MCF 10A (cell line): Measurements from ENCODE around the gene CDCA4. TPM values are rescaled to one million over a fixed set of nuclear protein-coding genes. Genes with fewer than 3 reads are reported as not detected.
A peak's percentile ranks its signal among the peaks of the same experiment; 100 is the strongest.

Source experiments
- BruUV-seq: library from RNA; stranded (reverse); fragments of 400-500 nt; replicated peaks from 2 replicates; lab custom pipeline; 2021; lab: Mats Ljungman, UMichigan
- CTCF ChIA-PET: fragments of 300-600 bp; sonication (Branson Sonifier 250); formaldehyde crosslinking; extraction: SDS; loops from one replicate; lab custom pipeline; 2021; ENCODE audit warnings: antibody characterized with exemption, inconsistent platforms; lab: Yijun Ruan, JAX
- POLR2A ChIA-PET: fragments of 300-600, 350-650 bp; sonication (Branson Sonifier 250); formaldehyde crosslinking; extraction: SDS; loops from one replicate; lab custom pipeline; 2020; ENCODE audit warnings: antibody characterized with exemption, inconsistent platforms; lab: Yijun Ruan, JAX
- DNase-seq: peaks from one replicate; pipeline ENCODE4 v3.0.0-alpha.2; 2018; ENCODE audit not compliant: unreplicated experiment
- H3K27ac Mint-ChIP-seq: one replicate; pipeline ENCODE4 v1.8.0; 2022; ENCODE audit warnings: mild to moderate bottlenecking, low read depth, mixed read lengths; ENCODE audit not compliant: unreplicated experiment
- H3K27me3 Mint-ChIP-seq: one replicate; pipeline ENCODE4 v1.8.0; 2022; ENCODE audit warnings: mixed read lengths; ENCODE audit not compliant: insufficient read depth, unreplicated experiment
- H3K36me3 Mint-ChIP-seq: one replicate; pipeline ENCODE4 v1.8.0; 2022; ENCODE audit warnings: mild to moderate bottlenecking, moderate library complexity, mixed read lengths; ENCODE audit not compliant: insufficient read depth, unreplicated experiment
- H3K4me1 Mint-ChIP-seq: one replicate; pipeline ENCODE4 v1.8.0; 2022; ENCODE audit warnings: mixed read lengths; ENCODE audit not compliant: insufficient read depth, unreplicated experiment
- H3K4me3 Mint-ChIP-seq: one replicate; pipeline ENCODE4 v1.8.0; 2022; ENCODE audit warnings: mild to moderate bottlenecking, moderate library complexity, mixed read lengths; ENCODE audit not compliant: unreplicated experiment
- H3K9me3 Mint-ChIP-seq: one replicate; pipeline ENCODE4 v1.8.0; 2022; ENCODE audit warnings: mixed read lengths; ENCODE audit not compliant: unreplicated experiment
- intact Hi-C: fragments of 100-400 bp; cut with micrococcal nuclease; formaldehyde crosslinking; loops from 2 replicates; pipeline ENCODE4 v1.14.1; 2022
- total RNA-seq: library from RNA; stranded (reverse); gene quantifications from 2 replicates; pipeline ENCODE4 v1.2.3, GENCODE V29; 2022
- TF ChIP-seq, protein P1 (sequence below): fragments of 200-600 bp; IDR thresholded peaks from one replicate; pipeline ENCODE4 v1.8.0; 2022; ENCODE audit warnings: antibody characterized with exemption, mild to moderate bottlenecking; ENCODE audit not compliant: unreplicated experiment

The CDCA4 gene
- total RNA-seq, 1 experiment from 2014 or later: 33.0 TPM

DNA sequence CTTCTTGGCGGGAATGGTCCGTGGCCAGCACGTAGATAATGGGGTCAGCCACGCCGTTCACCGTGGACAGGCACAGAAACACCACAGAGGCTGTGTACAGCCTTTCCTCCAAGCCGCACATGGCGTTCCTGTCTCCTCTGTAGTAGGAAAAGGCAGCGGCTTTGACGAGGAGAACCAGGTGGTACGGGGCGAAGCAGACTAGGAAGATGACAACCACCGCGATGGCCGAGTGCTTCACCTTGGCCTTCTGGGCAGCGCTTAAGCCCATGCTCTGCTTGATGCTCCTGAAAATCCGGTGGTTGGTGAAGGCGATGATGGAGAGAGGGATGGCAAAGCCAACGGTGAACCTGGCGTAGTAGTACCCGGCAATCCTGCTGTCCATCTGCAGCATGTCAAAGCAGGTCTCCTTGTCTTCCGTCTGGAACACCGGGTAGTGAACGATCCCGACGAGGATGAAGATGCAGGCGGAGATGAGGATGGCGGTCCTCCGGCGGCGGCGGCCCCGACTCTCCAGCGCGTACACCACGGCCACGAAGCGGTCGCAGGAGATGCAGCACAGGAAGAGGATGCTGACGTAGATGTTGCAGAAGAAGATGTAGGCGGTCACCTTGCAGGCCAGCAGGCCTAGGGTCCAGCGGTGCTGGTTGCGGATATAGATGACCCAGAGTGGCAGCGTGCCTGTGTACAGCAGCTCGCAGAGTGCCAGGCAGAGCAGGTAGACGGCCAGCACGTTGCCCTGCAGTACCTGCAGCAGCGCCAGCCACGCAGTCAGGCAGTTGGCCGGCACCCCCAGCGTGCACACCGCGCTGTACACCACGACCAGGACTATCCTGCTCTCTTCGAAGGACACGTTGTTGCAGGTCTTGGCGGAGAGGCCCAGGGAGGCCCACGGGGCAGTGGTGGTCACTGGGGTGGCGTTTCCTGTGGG is 30.6 kb upstream of the CDCA4 start:
- POLR2A ChIA-PET: no interaction called here

GRCh38 chr14:105050551-105050897 is 29.6 kb upstream of the CDCA4 start:
- Mint-ChIP-seq H3K4me1 (no peaks in the 10 kb centered on the region), H3K4me3 (no peak overlapping the region), H3K27me3 (peaks cover 6% of the 10 kb centered on the region), H3K36me3 (no peaks in the 10 kb centered on the region), H3K9me3 (no peaks in the 10 kb centered on the region), H3K27ac (no peak overlapping the region)
- CTCF ChIA-PET: interaction anchor here (0.9 kb wide), 1 partner anchor 66 kb away, joined by 3 read pairs; no protein-coding TSS in a partner anchor
- no TSS peak for BruUV-seq
- intact Hi-C loops: no loop called here
- peak; percentile 73 for DNase-seq
- POLR2A ChIA-PET: no interaction called here
- TF ChIP-seq, protein P1, sequence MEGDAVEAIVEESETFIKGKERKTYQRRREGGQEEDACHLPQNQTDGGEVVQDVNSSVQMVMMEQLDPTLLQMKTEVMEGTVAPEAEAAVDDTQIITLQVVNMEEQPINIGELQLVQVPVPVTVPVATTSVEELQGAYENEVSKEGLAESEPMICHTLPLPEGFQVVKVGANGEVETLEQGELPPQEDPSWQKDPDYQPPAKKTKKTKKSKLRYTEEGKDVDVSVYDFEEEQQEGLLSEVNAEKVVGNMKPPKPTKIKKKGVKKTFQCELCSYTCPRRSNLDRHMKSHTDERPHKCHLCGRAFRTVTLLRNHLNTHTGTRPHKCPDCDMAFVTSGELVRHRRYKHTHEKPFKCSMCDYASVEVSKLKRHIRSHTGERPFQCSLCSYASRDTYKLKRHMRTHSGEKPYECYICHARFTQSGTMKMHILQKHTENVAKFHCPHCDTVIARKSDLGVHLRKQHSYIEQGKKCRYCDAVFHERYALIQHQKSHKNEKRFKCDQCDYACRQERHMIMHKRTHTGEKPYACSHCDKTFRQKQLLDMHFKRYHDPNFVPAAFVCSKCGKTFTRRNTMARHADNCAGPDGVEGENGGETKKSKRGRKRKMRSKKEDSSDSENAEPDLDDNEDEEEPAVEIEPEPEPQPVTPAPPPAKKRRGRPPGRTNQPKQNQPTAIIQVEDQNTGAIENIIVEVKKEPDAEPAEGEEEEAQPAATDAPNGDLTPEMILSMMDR: no peak

More for the DNA sequence above, 30.6 kb upstream of the CDCA4 start:
- H3K27ac Mint-ChIP-seq: no peak overlapping the region
- no peaks in the 10 kb centered on the region for H3K36me3 Mint-ChIP-seq
- intact Hi-C loops: no loop called here
- no peak for DNase-seq
- H3K4me1 Mint-ChIP-seq: no peaks in the 10 kb centered on the region
- peaks cover 10% of the 10 kb centered on the region for H3K27me3 Mint-ChIP-seq
- no peak overlapping the region for H3K4me3 Mint-ChIP-seq
- TF ChIP-seq, protein P1: no peak
- BruUV-seq: no TSS peak
- no peaks in the 10 kb centered on the region for H3K9me3 Mint-ChIP-seq
- CTCF ChIA-PET: interaction anchor here (0.6 to 0.7 kb wide), 2 partner anchors 15 to 63 kb away, joined by 3 read pairs; no protein-coding TSS in a partner anchor

- Mint-ChIP-seq H3K27ac (no peak overlapping the region), H3K27me3 (peaks cover under 1% of the 10 kb centered on the region), H3K36me3 (no peaks in the 10 kb centered on the region), H3K4me3 (no peak overlapping the region), H3K4me1 (no peaks in the 10 kb centered on the region), H3K9me3 (no peaks in the 10 kb centered on the region)
- no TSS peak for BruUV-seq
- TF ChIP-seq, protein P1: no peak
- CTCF ChIA-PET: interaction anchor here (0.9 kb wide), 1 partner anchor 66 kb away, joined by 3 read pairs; no protein-coding TSS in a partner anchor
- intact Hi-C loops: no loop called here
- POLR2A ChIA-PET: interaction anchor here (0.6 kb wide), 2 partner anchors 24 to 31 kb away, joined by 3 read pairs; no protein-coding TSS in a partner anchor
- DNase-seq: no peak
Measured at GRCh38 chr14:105049753-105050550, 29.1 kb upstream of the CDCA4 start.
